ENCODE measurements around the gene CREM.

CREM gene

GRCh38 chr10:35223016-35223415 lies 96.4 kb downstream of the CREM start:
- DNase-seq, result no peak

- no peak for DNase-seq
Observed at GRCh38 chr10:35224045-35224740, 97.5 kb downstream of the CREM start.

- DNase-seq, result no peak
Observed at GRCh38 chr10:35225204-35225603, 98.6 kb downstream of the CREM start.

GRCh38 chr10:35226507-35226906 lies 99.9 kb downstream of the CREM start:
- no peak for DNase-seq

GRCh38 chr10:35228058-35228457 lies 101.4 kb downstream of the CREM start:
- DNase-seq, result no peak

- DNase-seq, result no peak
Observed at GRCh38 chr10:35231646-35232045, 105.0 kb downstream of the CREM start.

GRCh38 chr10:35232527-35232926 lies 105.9 kb downstream of the CREM start:
- no peak for DNase-seq

- no peak for DNase-seq
Observed at GRCh38 chr10:35234073-35234472, 107.4 kb downstream of the CREM start.

- no peak for DNase-seq
Observed at GRCh38 chr10:35236739-35237138, 110.1 kb downstream of the CREM start.

GRCh38 chr10:35237766-35238512 lies 111.3 kb downstream of the CREM start:
- no peak for DNase-seq

- no peak for DNase-seq
Observed at GRCh38 chr10:35244549-35244948, 117.9 kb downstream of the CREM start.

GRCh38 chr10:35246770-35247343 lies 120.2 kb downstream of the CREM start:
- no peak for DNase-seq

- no peak for DNase-seq
Observed at GRCh38 chr10:35251373-35252100, 124.9 kb downstream of the CREM start.

GRCh38 chr10:35257057-35257983 lies 130.7 kb downstream of the CREM start:
- no peak for DNase-seq

- no peak for DNase-seq
Observed at GRCh38 chr10:35259769-35260397, 133.2 kb downstream of the CREM start.

- no peak for DNase-seq
Observed at GRCh38 chr10:35262436-35262835, 135.8 kb downstream of the CREM start.
